OCI-M1 (cell line): Measurements from ENCODE around the gene SAPCD1.

ENCODE experiments used
- DNase-seq: peaks from one replicate; lab custom pipeline; 2025; lab: John Stamatoyannopoulos, UW

Gene SAPCD1

GRCh38 chr6:31750411-31751022 is 11.9 kb upstream of the SAPCD1 start:
- no peak for DNase-seq

GRCh38 chr6:31752739-31753319 is 9.6 kb upstream of the SAPCD1 start:
- no peak for DNase-seq

- DNase-seq, result no peak
These were observed 4.2 kb upstream of the SAPCD1 start for GRCh38 chr6:31758281-31758680.

- DNase-seq, result no peak
These were observed 1.7 kb upstream of the SAPCD1 start for GRCh38 chr6:31760790-31761189.

GRCh38 chr6:31761343-31761742 is 1.1 kb upstream of the SAPCD1 start:
- DNase-seq, result no peak

GRCh38 chr6:31762878-31763618 is 592 bp downstream of the SAPCD1 start:
- no peak for DNase-seq

- DNase-seq, result no peak
These were observed 1.1 kb downstream of the SAPCD1 start for GRCh38 chr6:31763619-31763940.

- no peak for DNase-seq
These were observed 1.7 kb downstream of the SAPCD1 start for GRCh38 chr6:31764198-31764597.

GRCh38 chr6:31765559-31765909 is 3.1 kb downstream of the SAPCD1 start:
- no peak for DNase-seq

- no peak for DNase-seq
These were observed 3.7 kb downstream of the SAPCD1 start for GRCh38 chr6:31765910-31766794.

- DNase-seq, result no peak
These were observed 4.7 kb downstream of the SAPCD1 start for GRCh38 chr6:31767096-31767645.

GRCh38 chr6:31768363-31769257 is 6.2 kb downstream of the SAPCD1 start:
- DNase-seq, result no peak

GRCh38 chr6:31769684-31770371 is 7.4 kb downstream of the SAPCD1 start:
- peak; percentile 96 for DNase-seq

- DNase-seq, result no peak
These were observed 8.4 kb downstream of the SAPCD1 start for GRCh38 chr6:31770860-31771259.

GRCh38 chr6:31771992-31772358 is 9.5 kb downstream of the SAPCD1 start:
- no peak for DNase-seq

- DNase-seq, result no peak
These were observed 12.7 kb downstream of the SAPCD1 start for GRCh38 chr6:31775184-31775583.

GRCh38 chr6:31775633-31776484 is 13.4 kb downstream of the SAPCD1 start:
- DNase-seq, result no peak

GRCh38 chr6:31776485-31776988 is 14.1 kb downstream of the SAPCD1 start:
- DNase-seq, result peak; percentile 88

- peak; percentile 98 for DNase-seq
These were observed 14.7 kb downstream of the SAPCD1 start, which contains the start of gene VWA7 for GRCh38 chr6:31776989-31777666. Gene VWA7, minus strand, starts transcription at chr6:31777328. Its CDS starts 549 bp downstream, at chr6:31776779.
